Vagina (tissue), 2 donors: Measurements from ENCODE around the gene PPP1R3A. TPM values are rescaled to one million over a fixed set of nuclear protein-coding genes. Genes with fewer than 3 reads are reported as not detected.

Experiments used
- DNase-seq, 2 donors: peaks; one replicate each; pipeline ENCODE4 v3.0.0-alpha.2; 2017; ENCODE audit errors: extremely low spot score in 2 of 2
- H3K27ac ChIP-seq: fragments of 200-600 bp; sonication (generic); one replicate; pipeline ENCODE4 v1.5.1; 2019
- H3K27me3 ChIP-seq: fragments of 200-600 bp; sonication (generic); one replicate; pipeline ENCODE4 v1.5.1; 2019
- H3K36me3 ChIP-seq, 2 donors: fragments of 200-600 bp; sonication (generic); one replicate each; pipeline ENCODE4 v1.5.1; 2017 to 2019
- H3K4me1 ChIP-seq: fragments of 200-600 bp; sonication (generic); one replicate; pipeline ENCODE4 v1.5.1; 2019
- H3K4me3 ChIP-seq, 2 donors: fragments of 200-600 bp; sonication (generic); 1 replicate in 1 of 2; 2 replicates in 1 of 2; pipeline ENCODE4 v1.5.1; 2016 to 2019
- H3K9me3 ChIP-seq: fragments of 200-600 bp; sonication (generic); one replicate; pipeline ENCODE4 v1.5.1; 2019
- CTCF ChIP-seq, 3 experiments: fragments of 450-650 bp in 2 of 3; fragments of 200-600 bp in 1 of 3; sonication (generic) in 1 of 3; IDR thresholded peaks; one replicate each; pipeline ENCODE4 v1.5.1; 2017 to 2019; ENCODE audit warnings: antibody characterized with exemption in 3 of 3, mild to moderate bottlenecking in 2 of 3, moderate library complexity in 2 of 3
- POLR2A ChIP-seq, 2 donors: fragments of 450-650 bp; IDR thresholded peaks; one replicate each; pipeline ENCODE4 v1.6.1; 2017; ENCODE audit warnings: antibody characterized with exemption in 2 of 2, mild to moderate bottlenecking in 2 of 2, moderate library complexity in 2 of 2
- POLR2AphosphoS5 ChIP-seq, 2 donors: sonication (generic); formaldehyde crosslinking; IDR thresholded peaks; one replicate each; pipeline ENCODE4 v1.9.0; 2017; ENCODE audit warnings: antibody characterized with exemption in 2 of 2, mild to moderate bottlenecking in 2 of 2, low read depth in 1 of 2; ENCODE audit not compliant: insufficient read depth in 1 of 2
- intact Hi-C: fragments of 100-400 bp; cut with DNase I; formaldehyde crosslinking; loops from one replicate; pipeline ENCODE4 v1.15.1; 2023
- total RNA-seq: library from RNA; depleted of rRNA; stranded (reverse); fragments of >200 nt; gene quantifications from one replicate; pipeline ENCODE4 v1.2.3, GENCODE V29; 2016

The PPP1R3A gene
- total RNA-seq, 1 donor from 2014 or later, result not detected

DNA sequence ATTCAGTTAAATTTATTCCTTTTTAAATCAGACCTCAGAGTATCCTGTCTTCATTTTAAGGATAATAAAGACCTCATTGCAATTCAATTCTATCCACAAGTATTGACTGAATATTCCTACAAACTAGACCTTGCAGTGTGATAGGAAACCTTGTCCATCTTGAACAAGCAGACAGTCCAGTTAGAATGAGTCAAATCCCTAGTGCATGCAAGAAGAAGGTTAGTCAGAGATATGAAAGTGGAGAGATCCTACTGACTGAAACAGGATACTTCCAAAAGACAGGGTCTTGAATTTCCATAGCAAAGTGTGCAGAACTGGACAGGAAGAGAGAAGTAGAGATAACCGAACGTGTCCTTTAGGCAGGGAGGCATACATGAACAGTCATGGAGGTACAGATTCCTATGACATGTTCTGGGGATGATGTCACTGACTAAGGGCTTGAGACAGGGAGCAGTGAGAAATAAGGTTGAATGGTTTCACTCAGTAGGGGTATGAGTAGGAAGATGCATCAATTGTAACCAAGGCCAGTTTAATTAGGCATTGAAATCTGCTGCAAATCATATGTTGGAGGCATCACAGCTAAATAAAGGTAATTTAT, 45.2 kb downstream of the PPP1R3A start:
- H3K27ac ChIP-seq, result no peak overlapping the region
- H3K36me3 ChIP-seq, result no peaks in the 10 kb centered on the region
- no peak for DNase-seq
- H3K27me3 ChIP-seq, result no peaks in the 10 kb centered on the region
- intact Hi-C loops, result no loop called here
- no peak overlapping the region for H3K4me3 ChIP-seq
- H3K9me3 ChIP-seq, result no peaks in the 10 kb centered on the region
- no peaks in the 10 kb centered on the region for H3K4me1 ChIP-seq
- no peak for TF ChIP-seq POLR2A (IDR thresholded peaks at IDR 0.05)

GRCh38 chr7:113872981-113873380, 45.8 kb downstream of the PPP1R3A start:
- TF ChIP-seq POLR2AphosphoS5 (IDR thresholded peaks at IDR 0.05; ENCODE audit: insufficient read depth in 1 of 2, low read depth in 1 of 2) (no peak), POLR2A (IDR thresholded peaks at IDR 0.05) (no peak), CTCF (IDR thresholded peaks at IDR 0.05) (no peak)
- Histone ChIP-seq H3K36me3 (no peaks in the 10 kb centered on the region), H3K4me3 (no peak overlapping the region), H3K27ac (no peak overlapping the region), H3K27me3 (no peaks in the 10 kb centered on the region), H3K9me3 (no peaks in the 10 kb centered on the region), H3K4me1 (no peaks in the 10 kb centered on the region)
- DNase-seq, result no peak
- intact Hi-C loops, result no loop called here

DNA sequence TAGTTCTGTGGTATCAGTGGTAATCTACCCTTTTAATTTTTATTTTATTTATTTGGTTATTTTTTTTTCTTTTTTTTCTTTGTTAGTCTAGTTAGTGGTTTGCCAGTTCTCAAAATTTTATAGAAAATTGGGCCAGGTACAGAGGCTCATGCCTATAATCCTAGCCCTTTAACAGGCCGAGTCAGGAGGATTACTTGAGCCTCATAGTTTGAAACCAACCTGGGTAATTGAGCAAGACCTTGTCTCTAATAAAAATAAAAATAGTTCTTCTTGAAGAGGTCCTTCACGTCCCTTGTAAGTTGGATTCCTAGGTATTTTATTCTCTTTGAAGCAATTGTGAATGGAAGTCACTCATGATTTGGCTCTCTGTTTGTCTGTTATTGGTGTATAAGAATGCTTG, 51.5 kb downstream of the PPP1R3A start:
- no peak for DNase-seq
- Histone ChIP-seq H3K9me3 (no peaks in the 10 kb centered on the region), H3K4me3 (no peak overlapping the region), H3K4me1 (no peaks in the 10 kb centered on the region), H3K27ac (no peak overlapping the region), H3K27me3 (no peaks in the 10 kb centered on the region), H3K36me3 (no peaks in the 10 kb centered on the region)
- TF ChIP-seq POLR2AphosphoS5 (IDR thresholded peaks at IDR 0.05; ENCODE audit: insufficient read depth in 1 of 2, low read depth in 1 of 2) (no peak), CTCF (IDR thresholded peaks at IDR 0.05) (no peak), POLR2A (IDR thresholded peaks at IDR 0.05) (no peak)
- intact Hi-C loops, result no loop called here

DNA sequence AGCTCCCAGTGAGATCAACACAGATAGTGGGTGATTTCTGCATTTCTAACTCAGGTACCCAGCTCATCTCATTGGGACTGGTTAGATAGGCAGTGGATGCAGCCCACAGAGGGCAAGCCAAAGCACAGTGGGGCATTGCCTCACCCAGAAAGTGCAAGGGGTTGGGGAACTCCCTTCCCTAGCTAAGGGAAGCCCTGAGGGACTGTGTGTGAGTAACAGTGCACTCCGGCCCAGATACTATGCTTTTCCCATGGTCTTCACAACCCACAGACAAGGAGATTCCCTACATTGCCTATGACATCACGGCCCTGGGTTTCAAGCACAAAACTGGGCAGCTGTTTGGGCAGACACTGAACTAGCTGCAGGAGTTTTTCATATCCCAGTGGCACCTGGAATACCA, 62.8 kb downstream of the PPP1R3A start:
- Histone ChIP-seq H3K4me3 (no peak overlapping the region), H3K27me3 (no peaks in the 10 kb centered on the region), H3K36me3 (no peaks in the 10 kb centered on the region), H3K9me3 (no peaks in the 10 kb centered on the region), H3K27ac (no peak overlapping the region), H3K4me1 (no peaks in the 10 kb centered on the region)
- TF ChIP-seq CTCF (IDR thresholded peaks at IDR 0.05) (no peak), POLR2AphosphoS5 (IDR thresholded peaks at IDR 0.05; ENCODE audit: insufficient read depth in 1 of 2, low read depth in 1 of 2) (no peak), POLR2A (IDR thresholded peaks at IDR 0.05) (no peak)
- no peak for DNase-seq
- intact Hi-C loops, result no loop called here

GRCh38 chr7:113840954-113841353, 77.9 kb downstream of the PPP1R3A start:
- intact Hi-C loops, result no loop called here
- H3K27ac ChIP-seq, result no peak overlapping the region
- H3K27me3 ChIP-seq, result no peaks in the 10 kb centered on the region
- TF ChIP-seq POLR2AphosphoS5 (IDR thresholded peaks at IDR 0.05; ENCODE audit: insufficient read depth in 1 of 2, low read depth in 1 of 2), result no peak
- no peak for TF ChIP-seq POLR2A (IDR thresholded peaks at IDR 0.05)
- TF ChIP-seq CTCF (IDR thresholded peaks at IDR 0.05), result no peak
- no peaks in the 10 kb centered on the region for H3K9me3 ChIP-seq
- DNase-seq, result no peak
- no peak overlapping the region for H3K4me3 ChIP-seq
- no peaks in the 10 kb centered on the region for H3K36me3 ChIP-seq
- no peaks in the 10 kb centered on the region for H3K4me1 ChIP-seq
